H9 (cell line): Measurements from ENCODE around the gene ZNHIT1. TPM values are rescaled to one million over a fixed set of nuclear protein-coding genes. Genes with fewer than 3 reads are reported as not detected.
A peak's percentile ranks its signal among the peaks of the same experiment; 100 is the strongest.

Source experiments
- DNase-seq: peaks from one replicate; pipeline ENCODE4 v3.0.0-alpha.2; 2017
- H2AFZ ChIP-seq: one replicate; pipeline ENCODE4 v1.6.1; 2013; ENCODE audit warnings: mild to moderate bottlenecking, low read length, control low read depth, moderate library complexity
- H2AK5ac ChIP-seq: 2 replicates; pipeline ENCODE4 v1.6.1; 2013; ENCODE audit warnings: low read length, control low read depth, mixed read lengths; ENCODE audit not compliant: insufficient read length
- H2BK120ac ChIP-seq: one replicate; pipeline ENCODE4 v1.6.1; 2013; ENCODE audit warnings: low read depth, mild to moderate bottlenecking, low read length, control low read depth, inconsistent platforms; ENCODE audit not compliant: poor library complexity, severe bottlenecking
- H2BK12ac ChIP-seq: 2 replicates; pipeline ENCODE4 v1.6.1; 2013; ENCODE audit warnings: low read length, control low read depth, mixed read lengths, low read depth; ENCODE audit not compliant: insufficient read length
- H2BK15ac ChIP-seq: 2 replicates; pipeline ENCODE4 v1.6.1; 2013; ENCODE audit warnings: low read depth, low read length, control low read depth
- H2BK20ac ChIP-seq: one replicate; pipeline ENCODE4 v1.6.1; 2013; ENCODE audit warnings: low read depth, mild to moderate bottlenecking, low read length, control low read depth, inconsistent platforms; ENCODE audit not compliant: poor library complexity, severe bottlenecking
- H2BK5ac ChIP-seq: 2 replicates; pipeline ENCODE4 v1.6.1; 2013; ENCODE audit warnings: low read length, control low read depth, mixed read lengths; ENCODE audit not compliant: insufficient read length
- H3K14ac ChIP-seq: 2 replicates; pipeline ENCODE4 v1.6.1; 2013; ENCODE audit warnings: low read length, control low read depth; ENCODE audit not compliant: insufficient read depth
- H3K18ac ChIP-seq: 2 replicates; pipeline ENCODE4 v1.6.1; 2013; ENCODE audit warnings: low read depth, mild to moderate bottlenecking, mixed read lengths, low read length, control low read depth; ENCODE audit not compliant: insufficient read length
- H3K23ac ChIP-seq: 2 replicates; pipeline ENCODE4 v1.6.1; 2013; ENCODE audit warnings: low read length, control low read depth, mixed read lengths, low read depth; ENCODE audit not compliant: insufficient read length
- H3K23me2 ChIP-seq: 2 replicates; pipeline ENCODE4 v1.6.1; 2013; ENCODE audit warnings: low read depth, mild to moderate bottlenecking, mixed read lengths, low read length, control low read depth; ENCODE audit not compliant: insufficient read length, poor library complexity, severe bottlenecking
- H3K27ac ChIP-seq: 2 replicates; pipeline ENCODE4 v1.5.1; 2013; ENCODE audit warnings: low read length, control low read depth, mixed read lengths, low read depth; ENCODE audit not compliant: insufficient read length
- H3K27me3 ChIP-seq: 2 replicates; pipeline ENCODE4 v1.6.1; 2013; ENCODE audit warnings: low read length, control low read depth, inconsistent platforms; ENCODE audit not compliant: insufficient read depth
- H3K4ac ChIP-seq: 2 replicates; pipeline ENCODE4 v1.6.1; 2013; ENCODE audit warnings: low read depth, mild to moderate bottlenecking, control low read depth, inconsistent platforms, low read length, moderate library complexity
- H3K4me1 ChIP-seq: 2 replicates; pipeline ENCODE4 v1.6.1; 2013; ENCODE audit warnings: low read length, control low read depth, inconsistent platforms; ENCODE audit not compliant: insufficient read depth
- H3K4me2 ChIP-seq: 2 replicates; pipeline ENCODE4 v1.6.1; 2013; ENCODE audit warnings: low read length, control low read depth, mixed read lengths; ENCODE audit not compliant: insufficient read length, insufficient read depth
- H3K56ac ChIP-seq: 2 replicates; pipeline ENCODE4 v1.6.1; 2013; ENCODE audit warnings: low read depth, mild to moderate bottlenecking, mixed read lengths, low read length, control low read depth; ENCODE audit not compliant: insufficient read length
- H3K79me1 ChIP-seq: 2 replicates; pipeline ENCODE4 v1.6.1; 2013; ENCODE audit warnings: low read depth, mild to moderate bottlenecking, moderate library complexity, low read length, control low read depth, inconsistent platforms; ENCODE audit not compliant: insufficient read depth, poor library complexity, severe bottlenecking
- H3K79me2 ChIP-seq: 2 replicates; pipeline ENCODE4 v1.6.1; 2013; ENCODE audit warnings: low read length, control low read depth, inconsistent platforms; ENCODE audit not compliant: insufficient read depth
- H3K9ac ChIP-seq: 2 replicates; pipeline ENCODE4 v1.6.1; 2013; ENCODE audit warnings: low read length, control low read depth, mixed read lengths; ENCODE audit not compliant: insufficient read length; ENCODE audit errors: extremely low read depth
- H3K9me3 ChIP-seq: one replicate; pipeline ENCODE4 v1.6.1; 2013; ENCODE audit warnings: low read depth, low read length, inconsistent platforms; ENCODE audit not compliant: control insufficient read depth
- H3T11ph ChIP-seq: one replicate; pipeline ENCODE4 v1.6.1; 2013; ENCODE audit warnings: mild to moderate bottlenecking, low read length, control low read depth, inconsistent platforms
- H4K20me1 ChIP-seq: one replicate; pipeline ENCODE4 v1.6.1; 2013; ENCODE audit not compliant: control insufficient read depth, insufficient read length, insufficient read depth
- H4K5ac ChIP-seq: 2 replicates; pipeline ENCODE4 v1.6.1; 2013; ENCODE audit warnings: low read depth, mild to moderate bottlenecking, mixed read lengths, low read length, control low read depth; ENCODE audit not compliant: insufficient read length
- H4K8ac ChIP-seq: replicated peaks from 2 replicates; pipeline ENCODE4 v1.6.1; 2013; ENCODE audit warnings: low read length, control low read depth, mixed read lengths, low read depth; ENCODE audit not compliant: insufficient read length
- H4K91ac ChIP-seq: 2 replicates; pipeline ENCODE4 v1.6.1; 2013; ENCODE audit warnings: low read depth, mild to moderate bottlenecking, moderate library complexity, mixed read lengths, low read length, control low read depth; ENCODE audit not compliant: insufficient read length
- H3K27ac Mint-ChIP-seq, 3 experiments: 2 replicates in 2 of 3; 3 replicates in 1 of 3; pipeline ENCODE4 v1.8.0; 2020 to 2021; ENCODE audit warnings: mixed read lengths in 3 of 3, mild to moderate bottlenecking in 1 of 3, moderate library complexity in 1 of 3
- H3K27me3 Mint-ChIP-seq: 2 replicates; pipeline ENCODE4 v1.8.0; 2021; ENCODE audit warnings: low read depth, mild to moderate bottlenecking, moderate library complexity, mixed read lengths
- H3K36me3 Mint-ChIP-seq, 3 experiments: 2 replicates in 2 of 3; 3 replicates in 1 of 3; pipeline ENCODE4 v1.8.0; 2020 to 2021; ENCODE audit warnings: low read depth in 3 of 3, mixed read lengths in 3 of 3; ENCODE audit not compliant: insufficient read depth in 1 of 3
- H3K4me1 Mint-ChIP-seq, 2 experiments: 2 replicates each; pipeline ENCODE4 v1.8.0; 2020; ENCODE audit warnings: mixed read lengths in 2 of 2
- H3K4me3 Mint-ChIP-seq, 2 experiments: 2 replicates in 1 of 2; 3 replicates in 1 of 2; pipeline ENCODE4 v1.8.0; 2020 to 2021; ENCODE audit warnings: mild to moderate bottlenecking in 2 of 2, mixed read lengths in 2 of 2, moderate library complexity in 1 of 2
- H3K9me3 Mint-ChIP-seq, 2 experiments: 2 replicates in 1 of 2; 3 replicates in 1 of 2; pipeline ENCODE4 v1.8.0; 2020; ENCODE audit warnings: mild to moderate bottlenecking in 2 of 2, mixed read lengths in 2 of 2, moderate library complexity in 1 of 2
- CTCF ChIP-seq: fragments of 200-600 bp; sonication (generic); conservative IDR thresholded peaks from 3 replicates; pipeline ENCODE4 v1.8.0; 2021; ENCODE audit warnings: antibody characterized with exemption, mild to moderate bottlenecking
- WGBS: extraction: QIAGEN DNeasy Blood & Tissue Kit; methylation state at CpG from one replicate; pipeline ENCODE4 v1.1.7; 2013; ENCODE audit warnings: missing lambda C conversion rate, low lambda C conversion rate, mixed read lengths; ENCODE audit not compliant: insufficient read length; ENCODE audit errors: extremely low coverage; 5-methylcytosine and 5-hydroxymethylcytosine counted together
- total RNA-seq: library from RNA; stranded (reverse); gene quantifications from 2 replicates; pipeline ENCODE4 v1.2.1, GENCODE V29; 2021

ZNHIT1 gene
- total RNA-seq, 1 experiment from 2014 or later, result 52.7 TPM

DNA sequence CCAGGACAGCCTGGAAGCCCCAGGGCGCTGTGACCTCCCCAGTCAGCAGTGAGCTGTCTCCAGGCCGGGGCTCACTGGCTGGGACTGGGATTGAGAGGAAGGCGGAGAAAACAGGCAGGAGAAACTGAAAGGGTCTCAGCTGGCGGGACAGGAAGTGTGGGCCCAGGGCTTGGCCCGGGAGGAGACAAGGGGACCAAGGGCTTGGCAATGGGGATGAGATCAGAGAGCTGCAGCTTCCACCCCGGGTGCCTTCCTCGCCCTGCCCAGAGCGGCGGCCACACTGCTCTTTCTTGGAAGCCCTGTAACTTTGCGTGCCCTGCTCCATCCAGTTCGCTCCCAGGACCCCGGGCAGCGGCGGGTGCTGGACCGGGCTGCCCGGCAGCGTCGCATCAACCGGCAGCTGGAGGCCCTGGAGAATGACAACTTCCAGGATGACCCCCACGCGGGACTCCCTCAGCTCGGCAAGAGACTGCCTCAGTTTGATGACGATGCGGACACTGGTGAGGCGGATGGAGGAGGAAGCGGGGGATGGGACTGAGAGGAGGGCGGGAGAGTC, 4.4 kb downstream of the ZNHIT1 start:
- Histone ChIP-seq H3K79me1 (no peaks in the 10 kb centered on the region), H3K9me3 (no peaks in the 10 kb centered on the region), H3T11ph (no peak overlapping the region), H3K27ac (no peak overlapping the region), H2BK12ac (no peak overlapping the region), H3K4me2 (no peak overlapping the region), H2BK20ac (no peak overlapping the region), H2AFZ (no peak overlapping the region), H3K9ac (no peak overlapping the region), H3K23ac (no peak overlapping the region), H2BK5ac (no peak overlapping the region), H3K56ac (no peak overlapping the region), H4K20me1 (no peaks in the 10 kb centered on the region), H3K4ac (no peak overlapping the region), H3K23me2 (peaks cover 3% of the 10 kb centered on the region), H2BK15ac (no peak overlapping the region), H4K8ac (no peak overlapping the region), H3K27me3 (no peaks in the 10 kb centered on the region), H3K18ac (no peak overlapping the region), H4K91ac (no peak overlapping the region), H2AK5ac (no peak overlapping the region), H4K5ac (no peak overlapping the region), H3K79me2 (no peaks in the 10 kb centered on the region), H3K14ac (no peak overlapping the region), H3K4me1 (peaks cover 3% of the 10 kb centered on the region; the same call in 1 of the 2 replicates), H2BK120ac (no peak overlapping the region)
- no peak for DNase-seq
- H3K4me1 Mint-ChIP-seq, result peaks cover 11 to 14% of the 10 kb centered on the region in 2 experiments
- no CpG with 5 or more reads among the region's 27 CpGs for WGBS
- H3K27me3 Mint-ChIP-seq, result no peaks in the 10 kb centered on the region; the same call in 1 of the 2 replicates
- H3K27ac Mint-ChIP-seq, result peak overlapping the region; percentile 34 to 79 (median 52); a peak in 4 of 7 replicates
- no peak overlapping the region for H3K4me3 Mint-ChIP-seq
- H3K9me3 Mint-ChIP-seq, result no peaks in the 10 kb centered on the region
- peaks cover 21 to 34% (median 27%) of the 10 kb centered on the region in 3 experiments for H3K36me3 Mint-ChIP-seq
- no peak for TF ChIP-seq CTCF
